Erythroblast (primary cell): ENCODE measurements around the gene VSX1.

Experiments
- GATA1 ChIP-seq: IDR thresholded peaks from 2 replicates; pipeline ENCODE4 v1.6.1; 2011; ENCODE audit warnings: low read depth, mild to moderate bottlenecking, control low read depth, low read length, moderate library complexity
- POLR2A ChIP-seq: IDR thresholded peaks from 2 replicates; pipeline ENCODE4 v1.6.1; 2011; ENCODE audit warnings: mild to moderate bottlenecking, low read length

- TF ChIP-seq POLR2A (no peak), GATA1 (no peak)
Measured at GRCh38 chr20:25046736-25047666, 34.9 kb downstream of the VSX1 start.
